HG02970 (cell line): ENCODE measurements around the gene CAMK1D.

Experiments
- ATAC-seq: cut with Tn5 transposase; IDR thresholded peaks from one replicate; pipeline ENCODE4 v1.9.1; 2021; ENCODE audit warnings: mild to moderate bottlenecking, moderate library complexity, moderate number of reproducible peaks; ENCODE audit not compliant: unreplicated experiment, low FRiP score

Gene CAMK1D

DNA sequence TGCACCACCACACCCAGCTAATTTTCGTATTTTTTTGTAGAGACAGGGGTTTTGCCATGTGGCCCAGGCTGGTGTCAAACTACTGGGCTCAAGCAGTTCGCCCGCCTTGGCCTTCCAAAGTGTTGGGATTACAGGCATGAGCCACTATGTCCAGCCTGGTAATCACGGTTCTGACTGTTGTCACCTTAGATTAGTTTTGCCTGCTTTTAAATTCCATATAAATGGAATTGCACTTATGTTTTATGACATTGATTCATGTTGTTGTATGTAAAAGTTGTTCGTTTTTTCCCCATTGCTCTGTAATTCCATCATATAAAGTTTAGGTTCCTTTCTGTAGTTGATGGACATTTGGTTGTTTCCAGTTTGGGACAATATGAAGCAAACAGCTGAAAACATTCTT lies 106.0 kb downstream of the CAMK1D start:
- ATAC-seq, result no peak

DNA sequence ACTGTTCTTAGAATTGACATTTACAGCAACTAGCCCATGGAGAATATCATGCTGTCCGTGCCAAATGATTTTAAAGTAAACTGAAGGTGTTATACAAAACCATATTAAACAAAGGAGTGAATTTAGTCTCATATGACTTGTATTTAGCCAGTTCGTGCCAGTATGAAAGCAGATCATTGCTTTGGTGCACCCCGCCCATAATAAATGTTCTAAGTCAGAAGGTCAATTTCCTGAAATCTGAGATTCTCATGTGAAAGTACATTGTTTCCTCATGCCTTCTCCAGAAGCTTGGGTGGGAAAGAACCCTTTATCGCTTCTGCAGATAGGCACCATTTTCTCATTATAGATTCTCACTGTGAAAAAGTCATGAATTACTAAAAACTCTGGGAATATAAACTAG lies 106.4 kb downstream of the CAMK1D start:
- ATAC-seq, result no peak

DNA sequence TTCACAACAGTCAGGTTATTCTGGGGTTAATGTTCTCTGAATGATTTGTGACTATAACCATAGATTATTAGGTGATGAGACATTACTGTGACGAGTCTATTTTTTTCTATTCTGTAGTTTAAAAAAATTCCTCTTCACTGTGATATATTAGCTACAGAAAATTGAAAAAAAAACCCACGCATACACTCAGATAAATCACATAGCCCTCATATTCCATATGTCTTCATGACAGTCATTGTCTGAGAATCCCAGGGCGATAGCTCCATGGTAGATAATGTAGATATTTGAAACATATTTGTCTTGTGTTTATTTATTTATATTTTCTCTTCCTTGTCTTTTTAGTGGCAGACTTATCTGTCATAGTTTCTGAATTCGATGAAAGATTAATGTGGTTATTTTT lies 110.0 kb downstream of the CAMK1D start:
- ATAC-seq, result no peak

DNA sequence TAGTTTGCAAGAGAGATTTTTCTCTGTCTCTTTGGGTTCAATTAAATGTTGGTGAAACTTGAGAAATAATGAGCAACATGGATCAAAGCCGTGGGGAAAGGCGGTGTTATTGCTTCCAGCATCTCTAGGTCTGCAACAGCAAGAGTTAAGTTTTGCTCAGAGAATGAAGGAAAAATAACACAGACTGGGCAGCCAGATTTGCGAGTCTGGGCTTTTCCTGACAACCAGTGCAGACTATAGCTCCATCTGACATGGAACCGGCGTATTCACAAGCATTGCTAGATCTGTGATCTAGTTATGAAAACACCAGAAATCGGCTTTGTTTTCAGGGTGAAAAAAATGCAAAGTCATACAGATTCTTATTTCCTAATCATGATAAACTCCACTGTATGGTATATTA lies 110.4 kb downstream of the CAMK1D start:
- no peak for ATAC-seq

DNA sequence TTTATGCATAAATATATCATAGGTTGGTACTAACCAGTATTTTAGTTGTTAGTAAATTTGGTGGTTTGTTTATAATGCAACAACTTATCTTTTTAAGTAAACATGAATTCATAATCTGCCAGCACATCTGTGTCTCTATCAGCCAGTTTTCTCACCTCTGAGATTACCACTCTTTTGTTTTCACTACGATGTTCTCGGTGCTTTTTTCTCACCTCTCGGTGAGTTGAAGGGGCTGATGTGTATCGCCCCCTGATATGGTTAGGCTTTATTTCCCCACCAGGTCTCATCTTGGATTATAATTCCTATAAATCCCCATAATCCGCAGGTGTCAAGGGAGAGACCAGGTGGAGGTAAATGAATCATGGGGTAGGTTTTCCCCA lies 114.1 kb downstream of the CAMK1D start:
- ATAC-seq, result no peak

DNA sequence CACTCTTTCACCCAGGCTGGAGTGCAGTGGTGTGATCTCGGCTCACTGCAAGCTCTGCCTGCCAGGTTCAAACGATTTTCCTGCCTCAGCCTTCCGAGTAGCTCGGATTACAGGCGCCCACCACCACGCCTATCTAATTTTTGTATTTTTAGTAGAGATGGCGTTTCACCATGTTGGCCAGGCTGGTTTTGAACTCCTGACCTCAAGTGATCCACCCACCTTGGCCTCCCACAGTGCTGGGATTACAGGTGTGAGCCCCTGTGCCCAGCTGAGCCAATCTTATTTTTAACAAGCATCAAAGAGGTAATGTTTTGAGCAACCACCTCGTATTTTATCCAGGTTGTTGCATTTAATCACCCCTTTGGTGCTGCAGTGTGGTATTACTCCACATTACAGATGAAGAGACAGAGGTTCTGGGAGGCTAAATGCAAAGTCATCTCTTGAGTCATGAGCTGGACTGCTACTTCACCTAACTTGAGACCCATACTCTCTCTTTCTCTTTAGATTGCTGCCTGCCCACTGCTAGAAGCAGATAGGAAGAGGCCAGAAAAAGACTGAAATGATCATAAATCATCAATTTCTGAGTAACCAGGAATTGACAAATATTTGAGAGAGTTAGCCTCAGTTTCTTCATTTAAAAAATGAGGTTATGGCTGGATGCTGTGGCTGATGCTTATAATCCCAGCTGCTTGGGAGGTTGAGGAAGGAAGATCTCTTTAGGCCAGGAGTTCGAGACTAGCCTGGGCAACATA lies 116.2 kb downstream of the CAMK1D start:
- no peak for ATAC-seq

DNA sequence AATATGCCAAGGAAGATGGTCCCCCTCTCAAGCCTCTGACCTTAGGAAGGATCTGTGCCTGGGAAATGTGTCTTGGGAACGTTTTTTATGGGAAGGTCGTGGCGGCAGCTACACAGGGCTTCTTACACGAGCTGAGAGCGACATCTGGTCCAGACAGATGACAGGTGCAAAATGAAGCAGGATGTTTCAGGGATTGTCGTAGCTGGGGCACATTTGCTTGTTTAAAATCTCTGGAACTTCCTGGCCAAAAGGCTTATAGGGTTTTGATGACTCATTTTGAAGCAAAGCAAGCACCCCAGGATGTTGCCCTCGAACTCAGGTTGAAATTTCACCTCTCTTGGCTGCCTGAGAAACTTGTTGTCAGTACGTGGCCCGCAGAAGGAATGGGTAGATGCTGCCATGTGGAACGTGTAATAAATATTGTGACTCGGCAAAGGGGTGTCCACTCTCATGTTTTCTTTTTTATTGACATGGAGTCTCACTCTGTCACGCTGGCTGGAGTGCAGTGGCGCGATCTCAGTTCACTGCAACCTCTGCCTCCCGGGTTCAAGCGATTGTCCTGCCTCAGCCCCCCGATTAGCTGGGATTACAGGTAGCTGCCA lies 117.5 kb downstream of the CAMK1D start:
- ATAC-seq, result no peak

DNA sequence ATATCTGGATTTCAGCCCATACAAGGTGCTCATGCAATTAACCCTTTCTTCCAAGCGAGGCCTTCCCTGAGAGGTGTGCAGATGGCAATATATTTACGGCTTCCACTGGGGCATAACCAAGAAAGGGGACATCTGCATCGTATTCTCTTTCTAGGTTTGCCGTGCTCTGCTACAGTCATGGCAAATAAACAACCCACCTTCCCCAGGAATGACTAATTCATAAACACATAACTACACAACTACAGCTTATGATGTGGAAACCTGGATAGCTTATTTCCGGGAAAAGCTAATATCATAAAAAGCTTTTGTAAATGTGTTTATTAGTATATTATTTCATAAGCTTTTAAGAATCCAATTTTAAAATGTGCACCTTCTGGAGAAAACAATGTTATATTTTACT lies 120.0 kb downstream of the CAMK1D start:
- ATAC-seq, result no peak

DNA sequence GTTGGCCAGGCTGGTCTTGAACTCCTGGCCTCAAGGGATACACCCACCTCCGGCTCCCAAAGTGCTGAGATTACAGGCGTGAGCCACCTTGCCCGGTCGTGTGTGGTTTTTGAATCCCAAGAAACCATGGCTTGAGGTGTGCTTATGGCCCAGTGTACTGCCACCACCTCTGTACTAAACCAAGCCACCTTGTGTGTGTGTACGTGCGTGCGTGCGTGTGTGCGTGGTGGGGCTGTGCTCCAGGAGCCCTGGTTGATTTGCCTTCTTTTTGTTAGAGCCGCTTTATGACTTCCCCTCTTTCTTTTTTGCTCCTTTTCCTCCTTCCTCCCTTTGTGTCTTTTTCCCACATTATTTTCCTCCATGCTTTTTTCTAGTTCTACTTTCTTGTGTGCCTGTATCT lies 121.4 kb downstream of the CAMK1D start:
- ATAC-seq, result no peak

DNA sequence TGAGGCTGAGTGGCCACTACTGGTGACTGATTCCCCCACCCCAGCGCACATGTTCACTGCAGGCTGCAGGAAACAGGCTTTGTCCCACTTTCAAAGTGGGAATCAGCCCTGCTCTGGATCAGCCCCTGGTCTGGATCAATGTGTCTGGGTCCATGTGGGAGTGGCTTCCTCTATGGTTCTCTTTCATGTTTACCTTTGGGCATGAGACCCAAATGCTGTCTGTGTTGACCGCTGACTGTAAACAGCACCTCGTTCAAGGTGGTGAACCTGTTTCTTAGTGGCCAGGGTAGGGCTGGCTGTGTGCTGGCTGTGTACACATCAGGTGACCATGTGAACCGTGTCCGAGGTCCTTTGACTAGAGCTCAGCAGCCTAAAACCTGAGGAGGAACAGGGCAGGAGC lies 121.8 kb downstream of the CAMK1D start:
- no peak for ATAC-seq

DNA sequence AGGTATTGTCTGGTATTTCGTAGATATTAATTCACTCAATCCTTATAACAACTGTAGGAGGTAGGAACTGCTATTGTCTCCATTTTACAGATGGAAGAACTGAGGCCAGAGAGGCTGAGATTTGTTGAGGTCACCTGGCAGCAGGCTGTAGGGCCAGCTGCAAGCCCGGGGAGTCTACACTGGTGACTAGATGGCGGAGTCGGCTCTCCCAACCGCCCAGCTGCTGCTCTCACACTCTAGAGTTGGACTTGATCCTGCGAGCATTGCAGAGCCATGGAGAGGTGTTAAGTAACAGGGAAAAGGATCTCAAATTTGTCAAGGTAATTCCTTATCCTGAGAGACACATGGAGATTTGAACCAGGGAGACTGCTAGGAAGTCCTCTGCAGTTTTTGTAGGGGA lies 124.1 kb downstream of the CAMK1D start:
- no peak for ATAC-seq

DNA sequence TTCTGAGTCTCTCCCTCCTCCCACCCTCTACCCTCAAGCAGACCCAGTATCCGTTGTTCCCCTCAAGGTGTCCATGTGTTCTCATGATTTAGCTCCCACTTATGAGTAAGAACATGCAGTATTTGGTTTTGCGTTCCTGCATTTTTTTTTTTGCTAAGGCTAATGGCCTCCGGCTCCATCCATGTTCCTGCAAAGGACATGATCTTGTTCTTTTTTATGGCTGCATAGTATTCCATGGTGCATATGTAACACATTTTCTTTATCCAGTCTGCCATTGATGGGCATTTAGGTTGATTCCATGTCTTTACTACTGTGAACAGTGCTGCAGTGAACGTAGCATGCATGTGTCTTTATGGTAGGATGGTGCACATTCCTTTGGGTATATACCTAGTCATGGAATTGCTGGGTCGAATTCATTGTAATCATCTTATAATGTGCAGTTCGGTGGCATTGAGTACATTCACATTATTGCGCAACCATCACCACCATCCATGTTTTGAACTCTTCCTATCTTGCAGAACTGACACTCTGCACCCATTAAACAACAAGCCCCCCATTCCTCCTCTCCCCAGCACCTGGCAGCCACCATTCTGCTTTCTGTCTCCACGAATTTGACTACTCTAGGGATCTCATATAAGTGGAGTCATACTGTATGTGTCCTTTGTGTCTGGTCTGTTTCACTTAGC lies 125.5 kb downstream of the CAMK1D start:
- ATAC-seq, result no peak

DNA sequence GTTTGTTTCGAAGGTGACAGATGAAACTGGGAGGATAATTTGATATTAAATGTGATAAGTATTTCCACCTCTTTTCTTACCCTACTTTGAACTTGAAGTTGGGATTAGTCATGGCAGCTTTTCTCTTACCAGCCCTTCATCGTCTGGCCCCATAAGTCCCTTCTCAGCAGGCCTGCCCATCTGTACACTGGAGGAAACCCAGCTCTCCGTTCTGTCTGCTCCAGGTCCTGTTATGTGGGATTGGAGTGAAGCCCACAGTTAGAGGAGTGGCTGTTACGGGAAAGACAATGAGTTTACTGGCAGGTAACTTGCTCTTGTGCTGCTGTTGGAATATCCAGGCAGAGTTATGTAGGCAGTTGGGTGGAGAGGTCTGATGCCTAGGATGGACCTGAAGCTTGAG lies 127.3 kb downstream of the CAMK1D start:
- ATAC-seq, result no peak

DNA sequence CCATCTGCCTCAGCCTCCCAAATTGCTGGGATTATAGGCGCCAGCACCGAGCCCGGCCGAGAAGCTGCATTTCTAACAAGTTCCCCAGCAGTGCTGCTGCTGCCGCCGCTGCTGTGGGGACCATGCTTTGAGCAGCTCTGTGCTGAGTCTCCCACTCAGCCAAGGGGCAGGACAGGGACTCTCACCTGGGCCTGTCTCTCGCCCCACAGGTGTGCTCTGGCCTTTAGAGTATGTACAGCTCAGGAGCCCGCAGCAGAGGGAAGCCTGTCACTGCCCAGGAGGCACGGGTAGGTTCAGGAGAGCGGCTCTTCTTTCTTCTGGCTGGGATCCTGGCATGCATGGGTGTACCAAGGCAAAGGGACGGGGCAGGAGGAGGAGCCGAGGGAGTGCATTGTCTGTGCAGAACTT lies 130.1 kb downstream of the CAMK1D start:
- no peak for ATAC-seq

DNA sequence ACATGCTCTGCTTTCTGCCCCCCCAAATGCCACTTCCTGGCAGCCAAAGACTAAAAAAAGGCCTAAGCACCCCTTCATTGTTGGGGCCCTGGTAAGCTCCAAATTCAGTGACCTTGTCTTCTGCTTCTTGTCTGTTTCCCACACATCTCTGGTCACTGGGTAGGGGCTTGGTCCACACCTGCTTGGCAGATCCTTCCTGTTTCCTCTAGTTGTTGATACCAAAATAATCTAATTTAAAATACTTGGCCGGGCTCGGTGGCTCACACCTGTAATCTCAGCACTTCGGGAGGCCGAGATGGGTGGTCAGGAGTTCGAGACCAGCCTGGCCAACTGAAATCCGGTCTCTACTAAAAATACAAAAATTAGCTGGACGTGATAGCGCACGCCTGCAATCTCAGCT lies 130.6 kb downstream of the CAMK1D start:
- no peak for ATAC-seq

DNA sequence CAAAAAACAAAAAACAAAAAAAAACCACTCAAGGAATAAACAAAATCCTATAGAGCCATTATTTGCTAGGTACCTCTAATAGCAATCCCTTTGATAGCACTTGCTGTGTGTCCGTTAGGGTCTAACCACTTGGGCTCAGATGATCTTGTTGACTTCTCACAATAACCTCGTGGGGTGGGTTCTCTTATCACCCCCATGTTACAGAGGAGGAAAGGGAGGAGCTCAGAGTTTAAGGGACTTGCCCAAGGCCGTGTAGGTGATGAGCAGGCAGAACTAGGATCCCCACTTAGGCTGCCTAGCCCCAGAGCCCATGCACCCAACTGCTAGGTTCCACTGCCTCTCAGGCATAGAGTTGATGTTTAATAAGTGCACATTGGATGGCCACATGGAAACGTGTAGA lies 131.1 kb downstream of the CAMK1D start:
- ATAC-seq, result no peak

DNA sequence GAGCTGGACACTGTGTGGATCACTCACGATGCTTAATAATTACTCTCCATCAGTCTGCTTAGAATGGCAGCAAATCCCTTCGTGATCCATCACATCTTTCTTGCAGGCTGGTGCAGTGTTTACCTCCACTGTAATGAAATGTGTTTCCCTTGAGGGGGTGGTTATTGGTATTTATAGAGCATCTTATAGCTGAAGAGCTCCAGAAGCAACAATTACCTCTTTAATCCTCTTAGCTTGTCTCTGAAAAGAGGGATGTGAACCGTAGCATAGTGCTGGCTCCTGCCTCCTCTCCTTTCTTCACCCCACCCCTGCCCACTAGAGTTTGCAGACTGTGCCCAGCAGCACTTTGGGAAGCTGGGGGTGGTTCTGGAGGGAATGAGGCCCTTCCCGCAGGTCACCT lies 132.6 kb downstream of the CAMK1D start:
- no peak for ATAC-seq

DNA sequence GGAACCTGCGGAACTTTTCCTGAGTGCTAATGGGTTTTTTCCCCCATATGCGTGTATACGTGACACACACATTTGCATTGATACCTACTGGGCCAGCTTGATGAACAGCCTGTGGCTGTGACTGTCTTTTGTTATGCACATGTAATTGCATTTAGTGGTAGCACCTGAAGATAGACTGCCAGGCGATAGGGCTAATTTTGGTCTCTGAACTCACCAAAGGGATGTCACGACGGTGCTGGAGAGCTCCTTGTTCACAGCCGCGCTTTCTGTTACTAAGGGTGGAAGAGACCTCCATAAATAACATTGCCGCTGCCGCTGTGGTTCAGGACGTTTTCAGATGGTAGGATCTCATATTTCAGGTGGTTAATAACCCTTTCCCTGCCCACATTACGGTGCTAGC lies 133.2 kb downstream of the CAMK1D start:
- ATAC-seq, result no peak

DNA sequence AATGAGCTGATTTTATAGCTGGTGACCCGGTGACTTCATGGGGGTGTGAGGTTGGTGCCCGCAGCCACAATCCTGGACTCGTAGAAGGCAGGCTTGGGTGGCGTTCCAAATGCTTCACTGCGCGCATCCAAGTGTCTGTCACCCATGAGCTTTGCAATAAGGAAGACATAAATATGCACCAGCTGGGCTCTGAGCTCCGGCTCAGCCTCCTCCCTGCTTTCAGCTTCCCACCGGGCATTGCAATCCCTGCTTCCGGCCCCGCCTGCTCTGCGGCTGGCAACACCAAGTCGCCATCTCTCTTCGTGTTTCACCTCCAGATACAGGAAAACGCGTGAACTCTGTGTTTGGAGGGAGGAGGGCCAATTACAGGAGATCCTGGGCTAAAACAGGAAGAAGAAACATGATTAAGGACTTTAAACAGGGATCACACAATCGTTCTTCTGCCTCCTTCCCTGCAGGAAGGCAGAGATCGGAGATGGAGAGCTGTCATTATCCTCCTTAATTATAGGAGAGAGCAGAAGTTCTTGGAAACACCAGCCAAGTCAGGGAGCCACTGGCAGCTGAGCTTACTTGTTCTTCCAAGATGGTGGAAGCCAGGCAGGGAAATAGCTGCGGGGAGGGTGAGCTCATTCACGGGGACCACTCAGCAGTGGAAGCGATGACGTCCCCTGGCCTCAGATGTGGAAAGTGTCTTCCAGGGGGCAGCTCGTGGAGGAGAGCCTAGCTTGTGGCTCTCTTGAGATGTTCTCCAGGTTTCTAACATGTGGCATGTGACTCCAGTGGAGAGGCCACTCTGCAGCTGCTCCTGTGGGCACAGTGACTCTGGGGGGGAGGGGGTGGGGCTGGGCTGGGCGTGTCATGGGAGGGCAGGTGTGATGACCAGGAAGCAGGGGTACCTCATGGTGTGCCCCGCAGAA lies 134.9 kb downstream of the CAMK1D start:
- ATAC-seq, result no peak

DNA sequence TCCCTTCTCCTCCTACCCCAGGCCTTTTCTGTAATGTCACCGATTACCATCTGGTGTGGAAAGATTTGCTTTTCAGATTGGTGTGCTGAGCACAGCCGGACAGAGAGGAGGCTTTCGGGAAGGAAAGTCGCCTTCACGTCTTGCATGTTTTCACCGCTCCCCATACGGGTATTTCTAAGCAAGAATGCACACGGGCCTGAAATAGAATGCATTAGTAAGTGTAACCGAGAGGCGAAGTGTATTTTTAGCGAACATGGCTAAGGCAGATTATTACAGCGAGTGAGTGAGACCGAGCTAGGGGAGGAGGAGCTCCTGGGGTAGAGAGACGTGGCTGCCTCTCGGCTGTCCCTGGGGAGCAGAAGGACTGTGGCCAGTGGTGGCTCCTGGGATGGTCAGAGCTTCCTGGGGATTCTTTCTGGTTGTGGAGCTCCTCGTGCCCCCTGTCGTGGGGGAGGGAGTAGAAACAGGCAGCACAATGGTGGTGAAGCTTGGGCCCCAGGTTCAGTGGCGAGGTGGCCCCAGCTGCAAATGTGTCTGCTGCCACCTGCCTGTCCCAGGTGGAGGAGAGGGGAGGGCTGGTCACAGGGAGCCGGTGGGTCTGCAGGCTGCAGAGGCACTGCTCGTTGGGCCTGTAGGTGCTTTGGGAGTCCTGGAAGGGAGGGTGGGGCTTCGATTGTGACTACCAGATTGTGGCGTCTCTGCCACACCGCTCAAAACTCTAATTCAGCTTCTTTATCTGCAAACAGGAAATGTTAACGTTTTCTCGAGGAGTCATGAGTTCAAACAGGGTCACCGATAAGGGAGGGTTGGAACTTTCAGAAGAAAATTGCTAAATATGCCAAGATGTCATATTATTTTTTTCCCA lies 135.8 kb downstream of the CAMK1D start:
- ATAC-seq, result no peak
